ENCODE data around the gene BUB1. TPM values are rescaled to one million over a fixed set of nuclear protein-coding genes. Genes with fewer than 3 reads are reported as not detected.

BUB1 gene
- total and polyA plus RNA-seq, 9 of the 15 experiments (the other 6 are each of a cell fraction or from before 2014, with no cell fraction given), result 73.4 to 247 (median 118) TPM

DNA sequence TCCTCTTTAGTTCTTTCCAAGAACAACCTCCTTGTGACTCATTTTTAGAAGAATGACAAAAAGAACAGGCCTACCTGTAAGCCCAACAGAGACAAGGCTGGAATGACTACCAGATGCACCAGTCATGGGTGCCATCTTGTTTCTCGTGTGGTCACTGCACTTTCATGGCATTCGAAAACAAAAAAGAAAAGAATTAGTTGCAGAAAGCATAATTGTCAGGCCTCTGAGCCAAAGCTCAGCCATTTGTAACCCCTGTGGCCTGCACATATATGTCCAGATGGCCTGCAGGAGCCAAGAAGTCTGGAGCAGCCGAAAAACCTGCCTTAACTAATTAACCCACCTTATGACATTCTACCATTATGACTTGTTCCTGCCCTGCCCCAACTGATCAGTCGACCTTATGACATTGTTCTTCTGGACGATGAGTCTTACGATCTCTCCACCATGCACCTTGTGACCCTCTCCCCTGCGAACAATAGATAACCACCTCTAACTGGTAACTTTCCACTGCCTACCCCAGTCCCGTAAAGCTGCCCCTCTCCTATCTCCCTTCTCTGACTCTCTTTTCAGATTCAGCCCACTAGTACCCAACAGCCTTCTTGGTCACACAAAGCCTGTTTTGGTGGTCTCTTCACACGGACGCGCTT lies 13.9 kb upstream of the BUB1 start (continued):
- TF ChIP-seq, protein P1, sequence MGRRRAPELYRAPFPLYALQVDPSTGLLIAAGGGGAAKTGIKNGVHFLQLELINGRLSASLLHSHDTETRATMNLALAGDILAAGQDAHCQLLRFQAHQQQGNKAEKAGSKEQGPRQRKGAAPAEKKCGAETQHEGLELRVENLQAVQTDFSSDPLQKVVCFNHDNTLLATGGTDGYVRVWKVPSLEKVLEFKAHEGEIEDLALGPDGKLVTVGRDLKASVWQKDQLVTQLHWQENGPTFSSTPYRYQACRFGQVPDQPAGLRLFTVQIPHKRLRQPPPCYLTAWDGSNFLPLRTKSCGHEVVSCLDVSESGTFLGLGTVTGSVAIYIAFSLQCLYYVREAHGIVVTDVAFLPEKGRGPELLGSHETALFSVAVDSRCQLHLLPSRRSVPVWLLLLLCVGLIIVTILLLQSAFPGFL (CRISPR knock-in tag; IDR thresholded peaks at IDR 0.05), result no peak
- TF ChIP-seq POLR3A (IDR thresholded peaks at IDR 0.05; ENCODE audit: borderline replicate concordance, extremely low read depth, insufficient read depth, insufficient read length) (no peak), KLF6 (CRISPR knock-in tag; IDR thresholded peaks at IDR 0.05; ENCODE audit: borderline replicate concordance) (0 out of 2 replicates have a peak, but pooled peaks have one; percentile 54), BACH1 (tag; IDR thresholded peaks at IDR 0.05) (no peak), ZNF124 (CRISPR knock-in tag; IDR thresholded peaks at IDR 0.05) (no peak), ZNF212 (CRISPR knock-in tag; IDR thresholded peaks at IDR 0.05) (no peak), GATA2 (CRISPR knock-in tag; IDR thresholded peaks at IDR 0.05) (no peak), PHTF2 (CRISPR knock-in tag; IDR thresholded peaks at IDR 0.05) (no peak), EGR1 (conservative IDR thresholded peaks at IDR 0.05) (no peak), NR2C2 (CRISPR knock-in tag; IDR thresholded peaks at IDR 0.05) (no peak), NR2C2 (tag; IDR thresholded peaks at IDR 0.05) (no peak; the same call in 1 of the 2 replicates), CREM (IDR thresholded peaks at IDR 0.05; ENCODE audit: low read depth) (no peak), YY1 (IDR thresholded peaks at IDR 0.05; ENCODE audit: borderline replicate concordance in 1 of 3, control insufficient read depth in 1 of 3, extremely low read depth in 1 of 3, insufficient read depth in 3 of 3, insufficient read length in 1 of 3, insufficient replicate concordance in 2 of 3, low read depth in 1 of 3, low read length in 2 of 3) (peak in 1 of 3 experiments; percentile 63), CBX1 (IDR thresholded peaks at IDR 0.05; ENCODE audit: low read depth) (no peak), ZKSCAN3 (CRISPR knock-in tag; IDR thresholded peaks at IDR 0.05) (no peak), ILK (tag; IDR thresholded peaks at IDR 0.05; ENCODE audit: borderline replicate concordance, low read depth) (no peak)
- TF ChIP-seq, protein P2, sequence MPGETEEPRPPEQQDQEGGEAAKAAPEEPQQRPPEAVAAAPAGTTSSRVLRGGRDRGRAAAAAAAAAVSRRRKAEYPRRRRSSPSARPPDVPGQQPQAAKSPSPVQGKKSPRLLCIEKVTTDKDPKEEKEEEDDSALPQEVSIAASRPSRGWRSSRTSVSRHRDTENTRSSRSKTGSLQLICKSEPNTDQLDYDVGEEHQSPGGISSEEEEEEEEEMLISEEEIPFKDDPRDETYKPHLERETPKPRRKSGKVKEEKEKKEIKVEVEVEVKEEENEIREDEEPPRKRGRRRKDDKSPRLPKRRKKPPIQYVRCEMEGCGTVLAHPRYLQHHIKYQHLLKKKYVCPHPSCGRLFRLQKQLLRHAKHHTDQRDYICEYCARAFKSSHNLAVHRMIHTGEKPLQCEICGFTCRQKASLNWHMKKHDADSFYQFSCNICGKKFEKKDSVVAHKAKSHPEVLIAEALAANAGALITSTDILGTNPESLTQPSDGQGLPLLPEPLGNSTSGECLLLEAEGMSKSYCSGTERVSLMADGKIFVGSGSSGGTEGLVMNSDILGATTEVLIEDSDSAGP (CRISPR knock-in tag; IDR thresholded peaks at IDR 0.05), result no peak
- TF ChIP-seq, protein P3, sequence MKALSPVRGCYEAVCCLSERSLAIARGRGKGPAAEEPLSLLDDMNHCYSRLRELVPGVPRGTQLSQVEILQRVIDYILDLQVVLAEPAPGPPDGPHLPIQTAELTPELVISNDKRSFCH (CRISPR knock-in tag; IDR thresholded peaks at IDR 0.05), result no peak
- TF ChIP-seq, protein P3 (tag; IDR thresholded peaks at IDR 0.05), result 0 out of 2 replicates have a peak, but pooled peaks have one; percentile 30
- TF ChIP-seq, protein P4, sequence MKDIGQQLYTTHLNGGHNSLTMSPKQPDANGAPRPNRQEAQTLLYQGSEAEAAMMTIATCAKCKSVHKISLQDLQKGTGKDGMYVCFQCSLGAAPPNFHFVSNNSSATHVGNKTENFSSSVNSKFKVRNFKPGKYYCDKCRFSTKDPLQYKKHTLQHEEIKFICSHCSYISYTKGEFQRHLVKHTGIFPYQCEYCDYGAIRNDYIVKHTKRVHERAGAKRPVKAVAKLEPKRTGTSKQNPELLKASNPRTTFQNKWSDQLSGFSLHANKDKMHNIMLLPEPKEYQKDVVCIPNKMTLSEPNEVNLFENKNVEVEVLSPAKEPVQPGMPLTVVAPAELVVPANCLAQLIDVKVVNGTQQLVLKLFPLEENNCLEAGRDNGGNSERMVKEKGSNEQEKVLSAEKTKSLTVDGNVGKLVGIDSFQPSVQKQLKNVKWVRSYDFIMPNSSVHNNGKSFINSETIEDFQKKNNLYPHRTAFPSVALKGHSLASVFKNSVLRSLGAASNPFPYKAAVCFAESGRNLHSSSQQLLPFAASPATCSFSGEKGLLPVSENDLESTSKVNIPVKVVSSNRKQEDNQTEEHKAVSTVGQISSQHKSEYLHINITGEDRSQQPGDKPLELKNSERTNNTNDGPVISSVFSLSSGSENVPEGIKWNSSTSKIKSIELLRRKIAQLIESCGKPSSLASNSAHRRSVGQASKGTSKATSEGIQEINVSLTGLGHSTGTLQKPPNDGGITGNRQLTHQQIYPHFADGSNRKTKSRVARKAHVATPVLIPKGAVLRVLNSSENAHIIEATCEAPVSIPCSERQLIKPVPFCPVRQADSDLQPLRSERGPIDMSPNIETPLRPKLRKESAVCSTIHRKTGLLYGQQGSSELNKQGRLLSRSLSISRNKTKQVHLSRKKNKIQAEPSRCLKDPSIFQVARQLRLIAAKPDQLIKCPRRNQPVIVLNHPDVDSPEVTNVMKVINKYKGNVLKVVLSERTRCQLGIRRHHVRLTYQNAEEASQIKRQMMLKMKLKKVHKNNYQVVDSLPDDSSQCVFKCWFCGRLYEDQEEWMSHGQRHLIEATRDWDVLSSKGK (CRISPR knock-in tag; IDR thresholded peaks at IDR 0.05), result no peak

Data from K562 (cell line).